MCF 10A (cell line): ENCODE results near the gene LRR1. TPM values are rescaled to one million over a fixed set of nuclear protein-coding genes. Genes with fewer than 3 reads are reported as not detected.
"Not testable (repeated sequence)": the region's sequence is repeated elsewhere in the genome, so short reads cannot be mapped to it uniquely, and the experiment has no call there.

Experiments used
- BruUV-seq: library from RNA; stranded (reverse); fragments of 400-500 nt; replicated peaks from 2 replicates; lab custom pipeline; 2021; lab: Mats Ljungman, UMichigan
- CTCF ChIA-PET: fragments of 300-600 bp; sonication (Branson Sonifier 250); formaldehyde crosslinking; extraction: SDS; loops from one replicate; lab custom pipeline; 2021; ENCODE audit warnings: antibody characterized with exemption, inconsistent platforms; lab: Yijun Ruan, JAX
- POLR2A ChIA-PET: fragments of 300-600, 350-650 bp; sonication (Branson Sonifier 250); formaldehyde crosslinking; extraction: SDS; loops from one replicate; lab custom pipeline; 2020; ENCODE audit warnings: antibody characterized with exemption, inconsistent platforms; lab: Yijun Ruan, JAX
- DNase-seq: peaks from one replicate; pipeline ENCODE4 v3.0.0-alpha.2; 2018; ENCODE audit not compliant: unreplicated experiment
- H3K27ac Mint-ChIP-seq: one replicate; pipeline ENCODE4 v1.8.0; 2022; ENCODE audit warnings: mild to moderate bottlenecking, low read depth, mixed read lengths; ENCODE audit not compliant: unreplicated experiment
- H3K27me3 Mint-ChIP-seq: one replicate; pipeline ENCODE4 v1.8.0; 2022; ENCODE audit warnings: mixed read lengths; ENCODE audit not compliant: insufficient read depth, unreplicated experiment
- H3K36me3 Mint-ChIP-seq: one replicate; pipeline ENCODE4 v1.8.0; 2022; ENCODE audit warnings: mild to moderate bottlenecking, moderate library complexity, mixed read lengths; ENCODE audit not compliant: insufficient read depth, unreplicated experiment
- H3K4me1 Mint-ChIP-seq: one replicate; pipeline ENCODE4 v1.8.0; 2022; ENCODE audit warnings: mixed read lengths; ENCODE audit not compliant: insufficient read depth, unreplicated experiment
- H3K4me3 Mint-ChIP-seq: one replicate; pipeline ENCODE4 v1.8.0; 2022; ENCODE audit warnings: mild to moderate bottlenecking, moderate library complexity, mixed read lengths; ENCODE audit not compliant: unreplicated experiment
- H3K9me3 Mint-ChIP-seq: one replicate; pipeline ENCODE4 v1.8.0; 2022; ENCODE audit warnings: mixed read lengths; ENCODE audit not compliant: unreplicated experiment
- intact Hi-C: fragments of 100-400 bp; cut with micrococcal nuclease; formaldehyde crosslinking; loops from 2 replicates; pipeline ENCODE4 v1.14.1; 2022
- total RNA-seq: library from RNA; stranded (reverse); gene quantifications from 2 replicates; pipeline ENCODE4 v1.2.3, GENCODE V29; 2022
- TF ChIP-seq, protein P1 (sequence below): fragments of 200-600 bp; IDR thresholded peaks from one replicate; pipeline ENCODE4 v1.8.0; 2022; ENCODE audit warnings: antibody characterized with exemption, mild to moderate bottlenecking; ENCODE audit not compliant: unreplicated experiment

LRR1 gene
- total RNA-seq, 1 experiment from 2014 or later, result 19.8 TPM

DNA sequence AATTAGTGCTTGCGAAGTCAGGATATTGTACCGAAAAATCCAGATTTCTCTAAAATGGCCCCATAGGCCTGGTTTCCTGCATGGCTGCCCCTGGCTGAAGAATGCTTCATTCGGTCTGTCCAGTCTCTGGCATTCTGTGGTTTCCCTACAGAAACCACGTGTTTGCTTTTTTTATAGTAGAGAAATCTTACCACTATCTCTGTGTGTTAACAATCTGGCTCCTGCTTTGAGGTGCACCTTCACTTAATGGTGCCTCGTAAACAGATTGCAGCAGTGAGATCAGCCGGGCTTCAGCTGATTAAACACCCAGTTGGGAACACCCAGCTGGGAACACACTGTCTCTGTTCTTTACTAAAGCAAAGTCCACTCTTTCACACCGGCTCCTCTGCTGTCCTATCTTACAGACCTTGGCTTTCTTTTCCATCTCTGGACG is 43.0 kb downstream of the LRR1 start:
- TF ChIP-seq, protein P1, sequence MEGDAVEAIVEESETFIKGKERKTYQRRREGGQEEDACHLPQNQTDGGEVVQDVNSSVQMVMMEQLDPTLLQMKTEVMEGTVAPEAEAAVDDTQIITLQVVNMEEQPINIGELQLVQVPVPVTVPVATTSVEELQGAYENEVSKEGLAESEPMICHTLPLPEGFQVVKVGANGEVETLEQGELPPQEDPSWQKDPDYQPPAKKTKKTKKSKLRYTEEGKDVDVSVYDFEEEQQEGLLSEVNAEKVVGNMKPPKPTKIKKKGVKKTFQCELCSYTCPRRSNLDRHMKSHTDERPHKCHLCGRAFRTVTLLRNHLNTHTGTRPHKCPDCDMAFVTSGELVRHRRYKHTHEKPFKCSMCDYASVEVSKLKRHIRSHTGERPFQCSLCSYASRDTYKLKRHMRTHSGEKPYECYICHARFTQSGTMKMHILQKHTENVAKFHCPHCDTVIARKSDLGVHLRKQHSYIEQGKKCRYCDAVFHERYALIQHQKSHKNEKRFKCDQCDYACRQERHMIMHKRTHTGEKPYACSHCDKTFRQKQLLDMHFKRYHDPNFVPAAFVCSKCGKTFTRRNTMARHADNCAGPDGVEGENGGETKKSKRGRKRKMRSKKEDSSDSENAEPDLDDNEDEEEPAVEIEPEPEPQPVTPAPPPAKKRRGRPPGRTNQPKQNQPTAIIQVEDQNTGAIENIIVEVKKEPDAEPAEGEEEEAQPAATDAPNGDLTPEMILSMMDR, result no peak
- no peaks in the 10 kb centered on the region for H3K27me3 Mint-ChIP-seq
- POLR2A ChIA-PET, result interaction anchor here (0.6 to 1.0 kb wide), 3 partner anchors 9 to 126 kb away, joined by 3 to 5 read pairs (median 3); partner anchors contain the start of genes KLHDC2, MGAT2 and RPL36AL
- intact Hi-C loops, result no loop called here
- peaks cover 23% of the 10 kb centered on the region for H3K4me1 Mint-ChIP-seq
- no TSS peak for BruUV-seq
- H3K4me3 Mint-ChIP-seq, result no peak overlapping the region
- peaks cover 50% of the 10 kb centered on the region for H3K36me3 Mint-ChIP-seq
- no peaks in the 10 kb centered on the region for H3K9me3 Mint-ChIP-seq
- peak overlapping the region; percentile 70 for H3K27ac Mint-ChIP-seq
- CTCF ChIA-PET, result interaction anchor here (0.8 to 1.4 kb wide), 2 partner anchors 8 to 13 kb away, joined by 3 to 4 read pairs; no protein-coding TSS in a partner anchor
- DNase-seq, result no peak

DNA sequence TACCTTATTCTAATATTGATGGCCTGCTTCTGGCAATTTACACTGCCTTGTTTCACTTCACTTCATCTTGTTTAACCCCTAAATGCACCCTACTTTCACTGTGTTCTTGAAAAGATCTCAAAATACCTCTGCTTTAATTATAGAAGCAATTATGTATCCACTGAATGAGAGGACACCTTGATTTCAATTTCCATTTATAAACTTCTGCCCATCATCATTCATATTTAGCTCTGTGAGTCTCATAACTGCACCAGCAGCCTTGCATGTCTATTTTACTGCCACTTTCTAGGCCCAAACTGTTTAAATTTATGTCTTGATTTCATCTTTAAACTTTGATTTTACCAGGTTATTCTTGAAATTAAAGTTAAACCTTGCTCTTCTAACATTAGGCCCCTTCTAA is 43.4 kb downstream of the LRR1 start:
- no peak overlapping the region for H3K4me3 Mint-ChIP-seq
- no peak for DNase-seq
- ChIA-PET POLR2A (interaction anchor here (0.9 to 1.0 kb wide), 2 partner anchors 10 to 22 kb away, joined by 3 to 5 read pairs; partner anchors contain the start of genes MGAT2 and RPL36AL), CTCF (interaction anchor here (0.8 to 1.4 kb wide), 4 partner anchors 8 to 153 kb away, joined by 3 to 4 read pairs (median 3); no protein-coding TSS in a partner anchor)
- H3K4me1 Mint-ChIP-seq, result peaks cover 19% of the 10 kb centered on the region
- intact Hi-C loops, result no loop called here
- peaks cover 54% of the 10 kb centered on the region for H3K36me3 Mint-ChIP-seq
- peak overlapping the region; percentile 70 for H3K27ac Mint-ChIP-seq
- TF ChIP-seq, protein P1, result no peak
- no peaks in the 10 kb centered on the region for H3K27me3 Mint-ChIP-seq
- BruUV-seq, result no TSS peak
- H3K9me3 Mint-ChIP-seq, result no peaks in the 10 kb centered on the region

DNA sequence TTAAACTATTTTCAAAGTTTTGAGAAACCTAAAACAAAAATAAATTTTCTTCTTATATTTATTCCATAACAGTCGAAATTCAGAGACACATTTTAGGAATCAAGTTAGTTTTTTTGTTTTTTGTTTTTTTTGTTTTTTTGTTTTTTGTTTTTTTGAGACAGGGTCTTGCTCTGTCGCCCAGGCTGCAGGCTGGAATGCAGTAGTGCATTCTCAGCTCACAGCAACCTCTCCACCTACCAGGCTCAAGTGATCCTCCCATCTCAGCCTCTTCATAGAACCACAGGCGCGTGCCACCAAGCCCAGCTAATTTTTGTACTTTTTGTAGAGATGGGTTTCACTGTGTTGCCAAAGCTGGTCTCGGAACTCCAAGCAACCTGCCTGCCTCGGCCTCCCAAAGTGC is 54.8 kb downstream of the LRR1 start:
- POLR2A ChIA-PET, result interaction anchor here (0.6 to 1.2 kb wide), 2 partner anchors 114 to 198 kb away, joined by 4 read pairs; partner anchors contain the start of gene KLHDC2
- no peak overlapping the region for H3K27ac Mint-ChIP-seq
- DNase-seq, result no peak
- no peaks in the 10 kb centered on the region for H3K27me3 Mint-ChIP-seq
- no peak overlapping the region for H3K4me3 Mint-ChIP-seq
- intact Hi-C loops, result no loop called here
- H3K36me3 Mint-ChIP-seq, result peaks cover 18% of the 10 kb centered on the region
- no TSS peak for BruUV-seq
- CTCF ChIA-PET, result no interaction called here
- H3K4me1 Mint-ChIP-seq, result no peaks in the 10 kb centered on the region
- TF ChIP-seq, protein P1, result no peak
- no peaks in the 10 kb centered on the region for H3K9me3 Mint-ChIP-seq

DNA sequence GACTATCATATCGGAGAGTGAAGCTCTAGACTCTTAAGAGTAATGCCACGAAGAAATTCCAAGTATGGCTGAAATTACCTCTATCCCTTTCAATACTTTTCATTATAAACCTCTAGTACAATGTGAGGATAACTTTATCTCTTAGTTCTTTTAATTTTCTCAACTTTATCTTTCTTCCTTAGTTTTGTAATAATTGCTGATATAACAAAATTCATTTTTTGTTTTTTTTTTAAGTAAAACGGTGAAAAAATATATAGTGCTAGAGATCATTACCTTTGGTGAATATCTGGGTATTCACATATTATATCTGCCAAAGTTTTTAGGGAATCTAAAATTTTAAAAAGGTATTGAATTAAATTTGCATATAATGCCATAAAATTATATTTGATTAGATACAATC is 55.8 kb downstream of the LRR1 start:
- CTCF ChIA-PET, result interaction anchor here (0.6 to 1.0 kb wide), 3 partner anchors 8 to 69 kb away, joined by 3 to 4 read pairs (median 4); no protein-coding TSS in a partner anchor
- H3K27ac Mint-ChIP-seq, result no peak overlapping the region
- H3K4me3 Mint-ChIP-seq, result no peak overlapping the region
- POLR2A ChIA-PET, result interaction anchor here (1.2 kb wide), 1 partner anchor 113 kb away, joined by 4 read pairs; the partner anchor contains the start of gene KLHDC2
- TF ChIP-seq, protein P1, result no peak
- H3K4me1 Mint-ChIP-seq, result no peaks in the 10 kb centered on the region
- DNase-seq, result no peak
- H3K9me3 Mint-ChIP-seq, result no peaks in the 10 kb centered on the region
- BruUV-seq, result no TSS peak
- intact Hi-C loops, result no loop called here
- H3K36me3 Mint-ChIP-seq, result peaks cover 18% of the 10 kb centered on the region
- H3K27me3 Mint-ChIP-seq, result no peaks in the 10 kb centered on the region

DNA sequence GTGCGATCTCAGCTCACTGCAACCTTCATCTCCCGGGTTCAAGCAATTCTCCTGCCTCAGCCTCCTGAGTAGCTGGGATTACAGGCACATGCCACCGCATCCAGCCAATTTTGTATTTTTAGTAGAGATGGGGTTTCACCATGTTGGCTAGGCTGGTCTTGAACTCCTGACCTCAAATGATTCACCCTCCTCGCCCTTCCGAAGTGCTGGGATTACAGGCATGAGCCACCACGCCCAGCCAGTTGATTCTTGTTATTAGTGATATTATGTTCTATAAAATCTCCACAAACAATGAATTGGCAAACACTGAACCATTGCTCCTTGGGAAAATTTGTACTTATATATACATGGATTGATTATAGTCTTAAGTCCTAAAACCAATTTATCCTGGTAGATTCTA is 58.8 kb downstream of the LRR1 start:
- intact Hi-C loops, H3K4me3 Mint-ChIP-seq, H3K27me3 Mint-ChIP-seq, H3K4me1 Mint-ChIP-seq, BruUV-seq, H3K9me3 Mint-ChIP-seq, H3K36me3 Mint-ChIP-seq: not testable (repeated sequence)
- DNase-seq, result peak; percentile 47
- H3K27ac Mint-ChIP-seq, result peak overlapping the region; percentile 27
- ChIA-PET CTCF (interaction anchor here (1.8 kb wide), 1 partner anchor 23 kb away, joined by 4 read pairs; the partner anchor contains the start of gene DNAAF2), POLR2A (interaction anchor here (0.6 kb wide), 1 partner anchor 529 kb away, joined by 3 read pairs; no protein-coding TSS in a partner anchor)
